Loucy (cell line): ENCODE results near the gene C13orf46.

Source experiments
- H2AFZ ChIP-seq: fragments of 200-600 bp; sonication (generic); 2 replicates; pipeline ENCODE4 v1.6.0; 2016; ENCODE audit warnings: antibody characterized with exemption, mild to moderate bottlenecking, low read length, moderate library complexity
- H3F3A ChIP-seq: fragments of 200-600 bp; 2 replicates; pipeline ENCODE4 v1.6.0; 2016; ENCODE audit warnings: antibody characterized with exemption, low read depth, mild to moderate bottlenecking
- H3K27me3 ChIP-seq: fragments of 200-600 bp; sonication (generic); 2 replicates; pipeline ENCODE4 v1.6.1; 2014; ENCODE audit warnings: low read length, mild to moderate bottlenecking; ENCODE audit not compliant: insufficient read depth, poor library complexity, severe bottlenecking
- H3K36me3 ChIP-seq: fragments of 200-600 bp; sonication (generic); 2 replicates; pipeline ENCODE4 v1.6.1; 2016; ENCODE audit warnings: low read length; ENCODE audit not compliant: insufficient read depth
- H3K4me1 ChIP-seq: fragments of 200-600 bp; sonication (generic); 2 replicates; pipeline ENCODE4 v1.5.1; 2014; ENCODE audit warnings: low read length, mild to moderate bottlenecking; ENCODE audit not compliant: insufficient read depth, poor library complexity, severe bottlenecking
- H3K4me2 ChIP-seq: fragments of 200-600 bp; sonication (generic); 2 replicates; pipeline ENCODE4 v1.6.0; 2014; ENCODE audit warnings: antibody characterized with exemption, low read length, low read depth, mild to moderate bottlenecking; ENCODE audit not compliant: poor library complexity, severe bottlenecking
- H3K4me3 ChIP-seq: fragments of 200-600 bp; sonication (generic); 2 replicates; pipeline ENCODE4 v1.5.1; 2014; ENCODE audit warnings: low read length, mild to moderate bottlenecking, mixed read lengths; ENCODE audit not compliant: poor library complexity, severe bottlenecking
- H3K79me2 ChIP-seq: fragments of 200-600 bp; sonication (generic); 2 replicates; pipeline ENCODE4 v1.6.1; 2014; ENCODE audit warnings: low read length; ENCODE audit not compliant: insufficient read depth
- H3K9ac ChIP-seq: fragments of 200-600 bp; sonication (generic); 2 replicates; pipeline ENCODE4 v1.6.0; 2014; ENCODE audit warnings: mild to moderate bottlenecking, low read depth, low read length, moderate library complexity; ENCODE audit not compliant: poor library complexity, severe bottlenecking
- H3K9me2 ChIP-seq: fragments of 200-600 bp; sonication (generic); replicated peaks from 2 replicates; pipeline ENCODE4 v1.6.1; 2016; ENCODE audit warnings: low read depth, low read length, mixed read lengths
- H3K9me3 ChIP-seq: fragments of 200-600 bp; sonication (generic); 2 replicates; pipeline ENCODE4 v1.6.1; 2014; ENCODE audit warnings: mild to moderate bottlenecking, antibody characterized with exemption, low read length, low read depth; ENCODE audit not compliant: insufficient read depth
- H4K20me1 ChIP-seq: fragments of 200-600 bp; sonication (generic); 2 replicates; pipeline ENCODE4 v1.6.0; 2014; ENCODE audit warnings: antibody characterized with exemption, low read length, mild to moderate bottlenecking; ENCODE audit not compliant: insufficient read depth, poor library complexity, severe bottlenecking
- EZH2phosphoT487 ChIP-seq: fragments of 200-600 bp; IDR thresholded peaks from 2 replicates; pipeline ENCODE4 v1.6.1; 2018; ENCODE audit warnings: antibody characterized with exemption, mild to moderate bottlenecking, moderate library complexity, borderline replicate concordance
- TF ChIP-seq, protein P1 (sequence below): fragments of 200-600 bp; sonication (generic); conservative IDR thresholded peaks from 2 replicates; pipeline ENCODE4 v1.5.1; 2014; ENCODE audit warnings: mild to moderate bottlenecking, antibody characterized with exemption, low read length

C13orf46 gene

DNA sequence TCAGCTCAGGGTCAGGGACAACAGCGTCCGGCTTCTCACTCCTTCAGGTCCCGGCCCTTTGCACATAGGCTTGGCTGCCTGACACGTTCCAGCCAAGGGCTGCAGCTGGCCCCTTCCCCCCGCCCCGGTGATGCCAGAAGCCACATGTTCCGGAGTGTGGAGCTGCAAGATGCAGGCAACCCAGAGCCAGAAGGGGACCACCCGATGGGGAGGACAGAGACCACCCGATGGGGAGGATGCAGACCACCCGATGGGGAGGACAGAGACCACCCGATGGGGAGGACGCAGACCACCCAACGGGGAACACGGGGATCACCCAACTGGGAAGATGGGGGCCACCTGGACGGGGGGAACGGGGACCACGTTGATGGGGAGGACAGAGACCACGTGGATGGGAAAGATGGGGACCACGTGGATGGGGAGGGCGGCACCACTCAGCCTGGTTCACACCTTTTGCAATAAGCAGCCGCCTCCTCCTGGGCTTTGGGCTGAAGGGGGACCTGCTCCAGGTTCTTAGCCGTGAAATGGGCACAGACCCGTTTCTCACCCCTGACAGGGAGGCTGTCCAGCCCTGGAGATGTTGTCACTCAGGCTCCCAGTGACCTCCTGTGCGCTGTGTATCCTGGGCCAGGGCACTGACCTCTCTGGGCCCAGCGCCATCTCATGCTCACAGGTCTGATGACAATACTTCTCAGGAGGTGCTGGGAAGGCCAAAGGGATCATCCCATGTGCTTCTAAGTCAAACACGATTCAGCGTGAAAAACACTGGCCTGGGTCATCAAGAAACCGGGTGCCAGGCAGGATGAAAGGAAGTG is 34.5 kb downstream of the C13orf46 start:
- TF ChIP-seq, protein P1, sequence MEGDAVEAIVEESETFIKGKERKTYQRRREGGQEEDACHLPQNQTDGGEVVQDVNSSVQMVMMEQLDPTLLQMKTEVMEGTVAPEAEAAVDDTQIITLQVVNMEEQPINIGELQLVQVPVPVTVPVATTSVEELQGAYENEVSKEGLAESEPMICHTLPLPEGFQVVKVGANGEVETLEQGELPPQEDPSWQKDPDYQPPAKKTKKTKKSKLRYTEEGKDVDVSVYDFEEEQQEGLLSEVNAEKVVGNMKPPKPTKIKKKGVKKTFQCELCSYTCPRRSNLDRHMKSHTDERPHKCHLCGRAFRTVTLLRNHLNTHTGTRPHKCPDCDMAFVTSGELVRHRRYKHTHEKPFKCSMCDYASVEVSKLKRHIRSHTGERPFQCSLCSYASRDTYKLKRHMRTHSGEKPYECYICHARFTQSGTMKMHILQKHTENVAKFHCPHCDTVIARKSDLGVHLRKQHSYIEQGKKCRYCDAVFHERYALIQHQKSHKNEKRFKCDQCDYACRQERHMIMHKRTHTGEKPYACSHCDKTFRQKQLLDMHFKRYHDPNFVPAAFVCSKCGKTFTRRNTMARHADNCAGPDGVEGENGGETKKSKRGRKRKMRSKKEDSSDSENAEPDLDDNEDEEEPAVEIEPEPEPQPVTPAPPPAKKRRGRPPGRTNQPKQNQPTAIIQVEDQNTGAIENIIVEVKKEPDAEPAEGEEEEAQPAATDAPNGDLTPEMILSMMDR, result no peak
- no peak for TF ChIP-seq EZH2phosphoT487
- no peaks in the 10 kb centered on the region for H3K4me1 ChIP-seq
- H3K79me2 ChIP-seq, result no peaks in the 10 kb centered on the region
- H3K4me3 ChIP-seq, result no peak overlapping the region
- H3K9me3 ChIP-seq, result no peaks in the 10 kb centered on the region
- H3K4me2 ChIP-seq, result no peak overlapping the region
- no peak overlapping the region for H2AFZ ChIP-seq
- H3K36me3 ChIP-seq, result no peaks in the 10 kb centered on the region
- H3F3A ChIP-seq, result no peaks in the 10 kb centered on the region
- no peaks in the 10 kb centered on the region for H3K9me2 ChIP-seq
- H3K27me3 ChIP-seq, result no peaks in the 10 kb centered on the region
- no peak overlapping the region for H3K9ac ChIP-seq
- no peaks in the 10 kb centered on the region for H4K20me1 ChIP-seq

DNA sequence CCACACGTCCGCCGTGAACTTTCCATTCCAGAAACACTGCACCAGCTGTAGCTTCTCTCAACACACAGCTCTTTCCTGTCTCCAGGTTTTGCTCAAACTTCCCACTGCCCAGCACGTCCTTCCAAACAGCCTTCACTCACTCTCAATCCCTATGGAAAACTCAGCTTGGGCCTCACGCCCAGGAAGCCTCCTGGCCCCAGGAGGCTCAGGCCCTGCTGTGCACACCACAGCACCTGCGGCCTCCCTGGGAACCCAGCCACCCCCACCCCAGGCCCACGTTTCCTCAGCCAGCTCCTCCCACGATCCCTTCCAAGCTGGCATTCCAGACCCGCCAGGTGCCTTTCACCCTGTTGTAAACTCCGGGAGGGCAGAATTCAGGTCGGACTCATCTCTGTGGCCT is 35.2 kb downstream of the C13orf46 start:
- H3K79me2 ChIP-seq, result no peaks in the 10 kb centered on the region
- no peaks in the 10 kb centered on the region for H3K9me3 ChIP-seq
- no peak overlapping the region for H3K4me3 ChIP-seq
- no peaks in the 10 kb centered on the region for H3K36me3 ChIP-seq
- no peak overlapping the region for H3K9ac ChIP-seq
- H3F3A ChIP-seq, result no peaks in the 10 kb centered on the region
- H2AFZ ChIP-seq, result no peak overlapping the region
- no peaks in the 10 kb centered on the region for H4K20me1 ChIP-seq
- TF ChIP-seq, protein P1, result no peak
- no peak for TF ChIP-seq EZH2phosphoT487
- H3K4me1 ChIP-seq, result no peaks in the 10 kb centered on the region
- H3K4me2 ChIP-seq, result no peak overlapping the region
- no peaks in the 10 kb centered on the region for H3K27me3 ChIP-seq
- H3K9me2 ChIP-seq, result no peaks in the 10 kb centered on the region

DNA sequence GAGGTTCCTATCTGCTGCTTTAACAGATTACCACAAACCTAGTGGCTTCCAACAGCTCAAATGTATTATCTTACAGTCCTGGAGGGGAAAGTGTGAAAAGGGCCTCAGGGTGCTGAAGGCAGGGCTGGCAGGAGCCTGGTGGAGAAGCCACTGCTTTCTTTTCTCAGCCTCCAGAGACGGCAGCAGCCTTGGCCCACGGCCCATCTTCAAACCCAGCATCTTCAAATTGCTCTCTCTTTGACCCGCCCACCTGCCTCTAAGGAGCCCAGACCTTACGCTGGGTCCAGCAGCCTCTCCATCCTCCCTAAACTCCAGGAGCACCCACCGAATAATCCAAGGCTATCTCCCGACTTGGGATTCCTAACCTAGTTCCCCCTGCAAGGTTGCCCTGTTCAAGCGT is 35.6 kb downstream of the C13orf46 start:
- H3K4me1 ChIP-seq, result no peaks in the 10 kb centered on the region

More for the DNA sequence above, 35.6 kb downstream of the C13orf46 start:
- Histone ChIP-seq H4K20me1 (no peaks in the 10 kb centered on the region), H2AFZ (no peak overlapping the region), H3K9me3 (no peaks in the 10 kb centered on the region), H3K27me3 (no peaks in the 10 kb centered on the region), H3F3A (no peaks in the 10 kb centered on the region), H3K9ac (no peak overlapping the region), H3K4me3 (no peak overlapping the region), H3K36me3 (no peaks in the 10 kb centered on the region), H3K9me2 (no peaks in the 10 kb centered on the region), H3K79me2 (no peaks in the 10 kb centered on the region), H3K4me2 (no peak overlapping the region)
- no peak for TF ChIP-seq EZH2phosphoT487
- TF ChIP-seq, protein P1, result no peak
